Fibroblast of skin of right biceps (primary cell): Measurements from ENCODE around the gene GPHN.

ENCODE experiments used
- DNase-seq: peaks from one replicate; pipeline ENCODE4 v3.0.0-alpha.2; 2013

Gene GPHN

GRCh38 chr14:66601932-66602578 is 94.1 kb downstream of the GPHN start:
- DNase-seq = no peak

DNA sequence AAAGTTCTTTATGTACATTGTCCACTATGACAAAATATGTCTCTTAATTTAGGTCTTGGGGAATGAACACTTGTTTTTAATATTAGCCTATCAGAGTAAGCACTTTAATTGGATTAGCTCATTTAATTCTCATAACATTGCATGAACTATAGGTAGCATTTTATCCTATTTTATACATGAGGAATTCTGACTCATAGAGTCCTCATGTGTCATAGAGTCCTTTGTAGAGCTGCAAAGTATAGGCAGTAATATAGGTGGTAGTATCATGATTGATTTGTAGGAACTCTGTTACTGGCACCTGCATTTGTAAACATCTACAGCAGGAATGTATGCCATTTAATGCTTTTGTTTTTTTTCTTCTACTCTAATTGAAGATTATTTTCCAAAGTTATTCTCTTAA is 96.0 kb downstream of the GPHN start:
- no peak for DNase-seq

GRCh38 chr14:66606826-66607225 is 98.9 kb downstream of the GPHN start:
- no peak for DNase-seq

- DNase-seq = no peak
Measured at GRCh38 chr14:66610154-66610563, 102.2 kb downstream of the GPHN start.

GRCh38 chr14:66613344-66613743 is 105.4 kb downstream of the GPHN start:
- no peak for DNase-seq

- DNase-seq = no peak
Measured at GRCh38 chr14:66619952-66620351, 112.0 kb downstream of the GPHN start.

GRCh38 chr14:66623838-66624237 is 115.9 kb downstream of the GPHN start:
- DNase-seq = no peak

- DNase-seq = peak; percentile 48
Measured at GRCh38 chr14:66624336-66624937, 116.5 kb downstream of the GPHN start.

- no peak for DNase-seq
Measured at GRCh38 chr14:66628636-66629035, 120.7 kb downstream of the GPHN start.

DNA sequence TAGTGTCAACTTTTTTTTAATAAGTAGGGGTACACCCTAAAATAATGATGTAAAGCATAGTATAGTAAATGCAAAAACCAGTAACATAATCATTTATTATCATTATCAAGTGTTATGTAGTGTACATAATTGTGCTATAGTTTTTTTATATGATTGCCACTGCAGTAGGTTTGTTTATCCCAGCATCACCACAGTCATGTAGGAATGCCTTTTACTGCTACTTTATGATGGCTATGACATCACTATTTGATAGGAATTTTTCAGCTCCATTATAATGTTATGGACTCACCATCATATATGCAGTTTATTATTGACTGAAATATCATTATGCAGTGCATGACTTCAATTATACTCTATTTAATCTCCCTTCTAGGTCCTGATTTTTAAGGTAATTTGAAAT is 121.6 kb downstream of the GPHN start:
- no peak for DNase-seq

- DNase-seq = no peak
Measured at GRCh38 chr14:66634876-66635275, 126.9 kb downstream of the GPHN start.

DNA sequence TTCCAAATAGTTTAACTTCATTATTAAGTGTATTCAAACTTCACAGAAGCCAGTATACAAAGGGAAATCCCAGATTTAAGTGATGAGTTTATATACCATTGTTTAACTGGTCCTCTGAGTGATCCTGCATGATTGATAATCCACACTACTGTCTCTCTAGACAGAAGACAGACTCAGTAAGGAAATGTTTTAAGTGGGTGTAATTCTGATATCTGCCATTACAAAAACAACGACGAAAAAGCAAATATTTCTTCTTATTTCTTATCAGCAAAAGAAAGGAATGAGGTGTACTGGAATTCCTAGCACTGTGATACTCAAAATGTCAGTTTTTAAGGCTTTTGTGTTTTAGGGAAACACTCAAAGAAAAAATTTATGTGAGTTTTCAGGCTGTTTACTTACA is 127.5 kb downstream of the GPHN start:
- no peak for DNase-seq

DNA sequence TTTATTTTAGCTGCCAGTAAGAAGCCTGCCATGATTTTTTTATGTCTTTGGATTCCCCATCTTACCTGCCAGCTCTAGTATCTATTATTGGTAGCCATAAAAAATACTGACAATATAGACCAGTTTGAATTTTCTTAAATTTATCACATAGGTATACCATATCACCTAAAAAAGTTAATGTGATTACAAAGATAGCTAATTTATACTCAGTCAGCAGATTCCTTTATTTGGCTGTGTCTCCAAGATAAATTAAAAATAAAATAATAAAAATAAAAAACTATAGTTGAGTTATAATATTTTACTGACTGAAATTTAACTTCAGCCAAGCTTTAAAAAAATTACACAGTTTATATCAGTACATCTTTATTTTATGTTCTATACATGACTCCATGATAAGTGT is 128.3 kb downstream of the GPHN start:
- no peak for DNase-seq

- peak; percentile 52 for DNase-seq
Measured at GRCh38 chr14:66638689-66639088, 130.7 kb downstream of the GPHN start.

GRCh38 chr14:66641861-66642635 is 134.1 kb downstream of the GPHN start:
- no peak for DNase-seq

- DNase-seq = peak; percentile 20
Measured at GRCh38 chr14:66643344-66643743, 135.4 kb downstream of the GPHN start.

DNA sequence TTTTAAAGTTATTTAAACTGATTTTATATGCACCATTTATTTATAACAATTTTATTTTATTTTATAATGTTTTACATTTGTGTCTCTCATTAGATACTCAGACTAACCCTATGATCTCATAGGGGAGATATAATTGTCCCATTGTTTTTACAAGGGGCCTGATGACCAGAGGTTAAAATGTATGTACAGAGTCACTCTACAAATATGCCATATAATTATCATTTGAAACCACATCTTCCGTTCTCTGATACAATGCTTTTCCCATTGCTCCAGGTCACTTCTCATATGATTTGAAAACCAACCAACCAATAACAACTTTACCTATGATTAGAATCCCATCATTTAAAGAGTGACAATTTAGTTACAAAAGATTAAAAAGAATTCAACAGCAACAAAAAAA is 137.8 kb downstream of the GPHN start:
- peak; percentile 16 for DNase-seq

DNA sequence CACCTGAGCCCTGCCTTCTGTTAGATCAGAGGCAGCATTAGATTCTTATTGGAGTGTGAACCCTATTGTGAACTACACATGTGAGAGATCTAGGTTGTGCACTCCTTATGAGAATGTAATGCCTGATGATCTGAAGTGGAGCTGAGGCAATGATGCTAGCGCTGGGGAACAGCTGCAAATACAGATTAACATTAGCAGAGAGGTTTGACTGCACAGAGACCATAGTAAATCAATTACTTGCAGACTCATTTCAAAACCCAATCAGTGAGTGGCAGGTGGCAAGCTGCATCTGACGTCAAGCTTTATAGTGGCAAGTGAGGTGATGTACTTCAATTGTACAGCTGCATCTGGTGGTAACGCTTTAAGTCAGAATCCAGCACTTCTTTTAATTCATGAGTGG is 141.6 kb downstream of the GPHN start:
- no peak for DNase-seq

- no peak for DNase-seq
Measured at GRCh38 chr14:66650491-66650911, 142.6 kb downstream of the GPHN start.

DNA sequence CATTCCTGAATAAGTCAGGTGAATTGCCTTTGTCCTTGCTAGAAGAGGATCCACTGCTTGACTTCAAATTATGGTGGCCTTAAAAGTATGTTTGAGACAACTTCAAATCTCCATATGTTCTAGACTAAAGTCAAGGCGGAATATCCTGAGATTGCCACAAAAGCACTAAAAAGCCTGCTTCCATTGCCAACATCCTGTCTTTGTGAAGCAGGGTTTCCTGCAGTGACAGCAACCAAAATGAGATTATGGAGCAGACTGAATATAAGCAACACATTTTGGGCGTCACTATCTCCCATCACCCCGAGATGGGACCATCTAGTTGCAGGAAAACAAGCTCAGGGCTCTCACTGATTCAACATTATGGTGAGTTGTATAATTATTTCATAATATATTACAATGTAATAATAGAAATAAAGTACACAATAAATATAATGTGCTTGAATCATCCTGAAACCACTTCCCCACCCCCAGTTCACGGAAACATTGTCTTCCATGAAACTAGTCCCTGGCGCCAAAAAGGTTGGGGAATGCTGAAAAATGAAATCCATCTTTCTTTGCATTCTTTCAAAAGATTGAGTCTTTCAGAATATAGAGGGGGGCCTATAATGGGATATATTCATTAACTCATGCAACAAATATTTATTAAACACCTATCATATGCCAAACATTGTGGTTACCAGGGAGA is 143.7 kb downstream of the GPHN start:
- DNase-seq = no peak

- no peak for DNase-seq
Measured at GRCh38 chr14:66652525-66653106, 144.7 kb downstream of the GPHN start.

DNA sequence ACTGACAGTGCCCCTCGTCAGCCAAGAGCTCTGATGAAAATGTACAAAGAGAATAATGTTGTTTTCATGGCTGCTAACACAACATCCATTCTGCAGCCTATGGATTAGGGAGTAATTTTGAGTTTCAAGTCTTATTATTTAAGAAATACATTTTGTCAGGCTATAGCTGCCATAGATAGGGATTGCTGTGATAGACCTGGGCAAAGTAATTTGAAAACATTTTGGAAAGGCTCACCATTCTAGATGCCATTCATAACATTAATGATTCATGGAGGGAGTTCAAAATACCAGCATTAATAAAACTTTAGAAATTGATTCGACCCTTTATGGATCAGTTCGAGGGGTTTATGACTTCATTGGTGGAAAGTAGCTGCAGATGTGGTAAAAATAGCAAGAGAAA is 149.8 kb downstream of the GPHN start:
- DNase-seq = no peak

GRCh38 chr14:66662374-66662773 is 154.4 kb downstream of the GPHN start:
- DNase-seq = no peak
